A673 (cell line): ENCODE data around the gene ANGPT4.

Experiments
- CTCF ChIP-seq: fragments of 300-800, 200-600 bp; sonication (generic); conservative IDR thresholded peaks from 2 replicates; pipeline ENCODE4 v1.5.1; 2017; ENCODE audit warnings: low read depth, mild to moderate bottlenecking, antibody characterized with exemption, low read length, moderate library complexity, mixed read lengths
- EZH2 ChIP-seq: fragments of 200-600 bp; sonication (generic); IDR thresholded peaks from 2 replicates; pipeline ENCODE4 v1.6.1; 2017; ENCODE audit warnings: borderline replicate concordance, low read depth, mild to moderate bottlenecking, mixed read lengths, antibody characterized with exemption, low read length; ENCODE audit not compliant: poor library complexity, severe bottlenecking

GRCh38 chr20:913306-913849 is 2.8 kb downstream of the ANGPT4 start:
- TF ChIP-seq CTCF = no peak
- no peak for TF ChIP-seq EZH2
